Heart left ventricle (tissue), 13 donors: ENCODE measurements around the gene PKP1.

Experiments
- POLR2A ChIP-seq, 2 donors: fragments of 450-650 bp; IDR thresholded peaks; one replicate each; pipeline ENCODE4 v1.6.1; 2017; ENCODE audit warnings: antibody characterized with exemption in 2 of 2, mild to moderate bottlenecking in 2 of 2, moderate library complexity in 2 of 2
- TF ChIP-seq, protein P1 (sequence below), 12 donors: fragments of 200-600 bp; sonication (generic) in 4 of 12; IDR thresholded peaks; one replicate each; pipeline versions ENCODE4 v1.5.0 to v1.8.0; 2018 to 2022; ENCODE audit warnings: antibody characterized with exemption in 12 of 12, mild to moderate bottlenecking in 5 of 12
- donor health status: ischemic (EF 13 %, LVEDD 7.1; RV severe dilation, severe dysfunction).
- donor health status: DM: no; HTN: yes; CAD: no.
- donor health status: DM: no; HTN: no; CAD: no.
- donor health status: ischemic (EF 25% LVEDD 6.9; RV normal size, moderate dysfunction).
- donor health status: ischemic (EF 25% LVEDD 5.7; RV mildly dilated, moderate dysfunction).
- donor health status: ischemic (EF 35%, LVEDD 5.7; RV mildly dilated, moderate dysfunction).
- donor health status: nonischemic (EF 11% LVEDD 7.7; RV severe dilation, severe dysfunction).
- donor health status: DM: yes; HTN: yes; CAD: no.
- donor health status: PGD.
- donor health status: ischemic (EF 29% LVEDD 5.4; RV normal size, mild dysfunction).
- donor health status: nonischemic (EF 23%, LVEDD 6.1; RV moderate dilation, normal function).

GRCh38 chr1:201369209-201369608 is 85.9 kb downstream of the PKP1 start:
- TF ChIP-seq, protein P1, sequence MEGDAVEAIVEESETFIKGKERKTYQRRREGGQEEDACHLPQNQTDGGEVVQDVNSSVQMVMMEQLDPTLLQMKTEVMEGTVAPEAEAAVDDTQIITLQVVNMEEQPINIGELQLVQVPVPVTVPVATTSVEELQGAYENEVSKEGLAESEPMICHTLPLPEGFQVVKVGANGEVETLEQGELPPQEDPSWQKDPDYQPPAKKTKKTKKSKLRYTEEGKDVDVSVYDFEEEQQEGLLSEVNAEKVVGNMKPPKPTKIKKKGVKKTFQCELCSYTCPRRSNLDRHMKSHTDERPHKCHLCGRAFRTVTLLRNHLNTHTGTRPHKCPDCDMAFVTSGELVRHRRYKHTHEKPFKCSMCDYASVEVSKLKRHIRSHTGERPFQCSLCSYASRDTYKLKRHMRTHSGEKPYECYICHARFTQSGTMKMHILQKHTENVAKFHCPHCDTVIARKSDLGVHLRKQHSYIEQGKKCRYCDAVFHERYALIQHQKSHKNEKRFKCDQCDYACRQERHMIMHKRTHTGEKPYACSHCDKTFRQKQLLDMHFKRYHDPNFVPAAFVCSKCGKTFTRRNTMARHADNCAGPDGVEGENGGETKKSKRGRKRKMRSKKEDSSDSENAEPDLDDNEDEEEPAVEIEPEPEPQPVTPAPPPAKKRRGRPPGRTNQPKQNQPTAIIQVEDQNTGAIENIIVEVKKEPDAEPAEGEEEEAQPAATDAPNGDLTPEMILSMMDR (IDR thresholded peaks at IDR 0.05): no peak
- TF ChIP-seq POLR2A (IDR thresholded peaks at IDR 0.05): no peak
